ENCODE measurements around the gene EDN1. TPM values are rescaled to one million over a fixed set of nuclear protein-coding genes. Genes with fewer than 3 reads are reported as not detected.

Gene EDN1
- total and polyA plus RNA-seq, 10 of the 15 experiments (the other 5 are each of a cell fraction or from before 2014, with no cell fraction given), result 2.0 to 6.6 (median 3.1) TPM

- FAIRE-seq, result no peak
- CTCF ChIA-PET, result interaction anchor here (1.0 kb wide), 1 partner anchor 9 kb away, joined by 3 read pairs; no protein-coding TSS in a partner anchor
- no peak overlapping the region for H2AFZ ChIP-seq (ENCODE audit: control insufficient read depth, low read depth, low read length)
Measured at GRCh38 chr6:12258191-12258590, 32.0 kb upstream of the EDN1 start.

More at GRCh38 chr6:12258191-12258590, 32.0 kb upstream of the EDN1 start:
- peaks cover 5% of the 10 kb centered on the region for H3K4me1 ChIP-seq (ENCODE audit: control insufficient read depth, insufficient read depth, low read length)
- H4K20me1 ChIP-seq (ENCODE audit: control insufficient read depth, insufficient read depth), result no peaks in the 10 kb centered on the region
- ChIA-PET RAD21 (ENCODE audit: unreplicated experiment) (no interaction called here), POLR2A (interaction anchor here (0.7 kb wide), 1 partner anchor 697 kb away, joined by 3 read pairs; no protein-coding TSS in a partner anchor), SMC1A (ENCODE audit: uncharacterized antibody, unreplicated experiment) (interaction anchor here (0.6 to 1.2 kb wide), 3 partner anchors 109 to 346 kb away, joined by 3 read pairs; no protein-coding TSS in a partner anchor)
- no peak overlapping the region for H3K4me2 ChIP-seq (ENCODE audit: control insufficient read depth, insufficient read depth)
- in situ Hi-C loops (cut with MboI) (no loop called here), intact Hi-C loops (cut with micrococcal nuclease; ENCODE audit: unreplicated experiment) (no loop called here)
- no peaks in the 10 kb centered on the region for H3K36me3 ChIP-seq (ENCODE audit: control insufficient read depth in 2 of 2, insufficient read depth in 2 of 2, low read length in 1 of 2)
- DNase-seq (ENCODE audit: low read depth, low spot score), result no peak
- WGBS (ENCODE audit: insufficient coverage, insufficient replicate concordance, low lambda C conversion rate, missing lambda C conversion rate), result 97% methylated on average over 5 of the region's 6 CpGs
- no peaks in the 10 kb centered on the region for H3K79me2 ChIP-seq (ENCODE audit: control insufficient read depth, insufficient read depth, low read length)
- H3K27me3 ChIP-seq (replicated peaks in 1 of 2; ENCODE audit: control insufficient read depth in 2 of 2, insufficient read depth in 2 of 2, low read length in 1 of 2), result no peaks in the 10 kb centered on the region
- no peak for TF ChIP-seq ZBED1 (IDR thresholded peaks at IDR 0.05; ENCODE audit: borderline replicate concordance)
- TF ChIP-seq ZNF384 (IDR thresholded peaks at IDR 0.05; ENCODE audit: borderline replicate concordance, low read depth, low read length), result no peak
- TF ChIP-seq EP300 (IDR thresholded peaks at IDR 0.05; ENCODE audit: borderline replicate concordance in 1 of 2, control insufficient read depth in 1 of 2, low read depth in 2 of 2, low read length in 2 of 2), result no peak
- no peak for TF ChIP-seq REST (IDR thresholded peaks at IDR 0.05; ENCODE audit: low read depth, low read length)
- TF ChIP-seq MEF2B (IDR thresholded peaks at IDR 0.05; ENCODE audit: partially characterized antibody, poor library complexity, severe bottlenecking), result no peak
- TF ChIP-seq MXI1 (IDR thresholded peaks at IDR 0.05; ENCODE audit: low read depth, low read length), result no peak
- no peak for TF ChIP-seq RBBP5 (conservative IDR thresholded peaks at IDR 0.05)
- TF ChIP-seq NRF1 (conservative IDR thresholded peaks at IDR 0.05; ENCODE audit: low read depth, low read length), result no peak
- TF ChIP-seq PKNOX1 (IDR thresholded peaks at IDR 0.05), result no peak
- no peak for TF ChIP-seq ZNF274 (IDR thresholded peaks at IDR 0.05; ENCODE audit: insufficient read depth, insufficient read length)
- TF ChIP-seq WRNIP1 (IDR thresholded peaks at IDR 0.05; ENCODE audit: borderline replicate concordance, low read depth, low read length), result no peak
- TF ChIP-seq CBX5 (IDR thresholded peaks at IDR 0.05; ENCODE audit: low read depth), result no peak
- no peak for TF ChIP-seq EGR1 (IDR thresholded peaks at IDR 0.05; ENCODE audit: borderline replicate concordance in 1 of 2, low read depth in 2 of 2, low read length in 2 of 2)
- TF ChIP-seq KLF5 (IDR thresholded peaks at IDR 0.05; ENCODE audit: partially characterized antibody), result no peak
- H3K9ac ChIP-seq (ENCODE audit: control insufficient read depth, insufficient read depth, low read length), result no peak overlapping the region
- no peaks in the 10 kb centered on the region for H3K9me3 ChIP-seq (replicated peaks; ENCODE audit: control insufficient read depth, insufficient read depth, low read length)
- BruUV-seq (replicated peaks), result no TSS peak
- ATAC-seq, result no peak
- H3K27ac ChIP-seq (ENCODE audit: control insufficient read depth, insufficient read depth), result no peak overlapping the region
- H3K4me3 ChIP-seq, result no peak overlapping the region
